Thyroid gland (tissue), 4 donors: ENCODE results near the gene ASCL1.

ENCODE experiments used
- CTCF ChIP-seq, 6 experiments: fragments of 200-600 bp in 3 of 6; fragments of 450-650 bp in 3 of 6; sonication (generic) in 3 of 6; IDR thresholded peaks; one replicate each; pipeline ENCODE4 v1.5.1; 2016 to 2019; ENCODE audit warnings: antibody characterized with exemption in 6 of 6, mild to moderate bottlenecking in 2 of 6, inconsistent platforms in 1 of 6, moderate library complexity in 1 of 6
- POLR2A ChIP-seq, 2 donors: fragments of 450-650 bp; IDR thresholded peaks; one replicate each; pipeline ENCODE4 v1.6.1; 2017; ENCODE audit warnings: antibody characterized with exemption in 2 of 2, mild to moderate bottlenecking in 2 of 2, moderate library complexity in 1 of 2

DNA sequence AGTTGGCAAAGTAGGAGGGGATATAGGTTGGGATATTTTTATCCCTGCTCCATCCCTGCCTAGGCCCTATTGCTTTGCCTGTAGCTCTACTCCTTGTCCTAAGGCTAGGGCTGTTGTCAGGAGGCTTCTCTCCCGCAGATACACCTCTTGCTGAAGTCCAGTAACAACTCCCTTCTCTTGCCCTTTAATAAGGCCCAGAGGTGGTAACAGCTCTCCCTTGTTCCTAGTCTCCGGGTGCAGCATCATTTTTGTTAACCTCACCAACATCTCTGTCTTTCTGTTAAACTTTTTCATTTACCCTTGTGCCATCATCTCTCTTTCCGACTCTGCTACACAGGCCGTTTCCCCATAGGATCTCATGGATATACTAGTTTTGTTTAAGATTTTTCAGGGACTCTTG, 6.3 kb downstream of the ASCL1 start:
- TF ChIP-seq POLR2A (IDR thresholded peaks at IDR 0.05) (no peak), CTCF (IDR thresholded peaks at IDR 0.05) (no peak)
